ENCODE results near the gene TNNT1.
A peak's percentile ranks its signal among the peaks of the same experiment; 100 is the strongest.

- TF ChIP-seq CTCF (IDR thresholded peaks at IDR 0.05) (no peak), POLR2A (IDR thresholded peaks at IDR 0.05) (peak; percentile 28 to 40), EP300 (IDR thresholded peaks at IDR 0.05) (no peak)
These were observed 31.9 kb downstream of the TNNT1 start, which contains the start of gene PPP1R12C for GRCh38 chr19:55116859-55117662.

All from tibial nerve (tissue), 4 donors.